ENCODE data around the gene DRC7.

Gene DRC7

GRCh38 chr16:57753448-57754353 lies 59.1 kb downstream of the DRC7 start:
- DNase-seq = no peak

- no peak for DNase-seq
These were observed 59.9 kb downstream of the DRC7 start for GRCh38 chr16:57754354-57755060.

DNA sequence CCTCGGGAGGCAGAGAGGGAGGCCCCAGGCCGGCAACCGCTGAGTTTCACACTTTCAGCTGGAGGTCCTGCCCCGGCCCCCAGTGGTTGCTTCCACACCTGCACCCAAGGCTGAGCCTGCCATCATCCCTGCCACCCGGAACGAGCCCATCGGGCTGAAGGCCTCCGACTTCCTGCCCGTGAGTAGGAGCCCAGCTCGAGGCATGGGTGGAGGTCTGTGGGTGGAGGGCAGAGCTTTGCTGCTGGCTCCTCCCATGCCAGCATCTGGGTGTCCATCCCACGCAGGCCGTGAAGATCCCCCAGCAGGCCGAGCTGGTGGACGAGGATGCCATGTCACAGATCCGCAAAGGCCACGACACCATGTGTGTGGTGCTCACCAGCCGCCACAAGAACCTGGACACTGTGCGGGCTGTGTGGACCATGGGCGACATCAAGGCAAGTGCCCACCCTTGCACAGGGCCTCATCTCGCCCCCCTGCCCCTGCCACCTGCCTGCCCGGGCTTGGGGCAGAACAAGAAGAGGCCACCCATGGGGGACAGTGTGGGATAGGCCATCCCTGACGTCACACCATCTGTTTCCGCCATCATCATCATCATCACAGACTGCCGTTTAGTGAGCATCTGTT lies 60.6 kb downstream of the DRC7 start:
- DNase-seq = no peak

- DNase-seq = no peak
These were observed 61.3 kb downstream of the DRC7 start for GRCh38 chr16:57755726-57756423.

GRCh38 chr16:57756424-57757325 lies 62.1 kb downstream of the DRC7 start:
- no peak for DNase-seq

DNA sequence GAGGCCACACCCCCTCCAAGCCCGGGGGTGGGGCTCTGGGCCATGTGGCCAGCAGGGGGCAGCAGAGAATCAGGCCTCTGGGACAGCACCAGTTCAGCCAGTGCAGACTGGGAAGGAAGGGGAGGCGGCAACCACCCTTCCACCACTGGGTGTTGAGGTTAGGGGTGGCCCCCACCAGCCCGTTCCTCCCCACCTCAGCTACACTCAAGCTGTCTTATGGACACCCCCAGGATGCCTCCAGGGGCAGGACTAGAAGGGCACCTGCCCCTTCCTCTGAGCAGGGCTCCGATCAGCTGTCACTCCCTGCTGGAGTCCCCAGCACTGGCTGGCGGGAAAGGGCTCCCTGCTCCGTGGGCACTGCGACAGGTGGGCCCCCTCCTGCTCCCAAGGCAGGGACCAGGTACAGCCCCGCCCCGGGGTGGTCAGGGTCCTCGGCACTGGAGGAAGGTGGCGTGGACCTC lies 62.8 kb downstream of the DRC7 start:
- peak; percentile 11 for DNase-seq

DNA sequence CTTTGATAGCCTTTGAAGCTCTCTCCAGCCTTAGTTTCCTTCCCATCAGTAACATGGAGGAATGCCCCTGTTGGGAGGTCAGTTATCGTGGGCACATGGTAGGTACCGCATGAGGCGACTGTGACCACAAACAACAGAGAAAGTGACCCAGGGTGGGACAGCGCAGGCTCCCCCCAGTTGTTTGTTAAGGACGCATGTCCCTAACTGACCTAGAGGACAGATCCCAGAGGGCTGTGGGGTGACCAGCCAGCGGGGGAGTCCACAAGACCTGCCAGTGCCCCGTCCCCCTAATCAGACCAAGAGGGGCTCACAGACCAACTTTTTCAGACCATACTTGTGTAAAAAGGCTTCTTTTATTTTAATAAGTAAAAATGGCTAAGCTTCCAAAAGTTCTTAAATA lies 63.3 kb downstream of the DRC7 start:
- no peak for DNase-seq

DNA sequence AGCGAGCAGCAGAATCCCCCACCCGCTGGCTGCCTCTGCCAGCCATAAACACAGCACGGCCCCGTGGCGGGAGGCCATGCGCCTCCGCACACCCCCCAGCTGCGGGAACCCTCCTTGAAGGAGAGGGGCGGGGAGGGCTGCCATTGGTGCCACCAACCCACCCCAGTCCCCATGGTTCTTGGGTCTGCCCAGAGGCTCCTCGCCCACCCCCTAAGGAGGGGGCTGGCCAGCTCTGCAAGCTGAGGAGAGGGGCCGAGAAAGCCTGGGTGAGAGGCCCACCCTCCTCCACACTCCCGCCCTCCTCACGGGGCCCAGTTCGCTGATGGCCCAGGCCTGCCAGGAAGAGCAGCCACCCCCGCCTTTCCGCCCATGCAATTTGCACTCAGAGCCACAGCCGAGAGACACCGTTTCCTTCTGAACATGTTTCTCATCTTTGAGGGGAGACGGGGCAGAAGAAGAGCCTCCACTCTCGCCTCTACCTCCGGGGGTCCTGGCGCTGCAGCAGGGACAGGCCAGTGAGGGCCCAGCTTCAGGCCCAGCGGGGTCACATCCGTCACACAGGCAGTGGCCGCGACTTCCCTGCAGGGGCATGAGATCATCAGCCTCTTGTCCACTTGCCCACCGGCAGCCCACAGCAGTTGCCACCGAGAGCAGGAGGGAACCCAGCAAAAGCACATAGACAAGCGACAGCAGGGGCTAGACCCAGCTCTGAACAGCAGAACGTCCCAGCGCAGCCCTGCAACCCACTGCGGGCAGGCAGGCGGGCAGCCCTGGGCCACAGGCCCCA lies 63.9 kb downstream of the DRC7 start:
- DNase-seq = no peak

DNA sequence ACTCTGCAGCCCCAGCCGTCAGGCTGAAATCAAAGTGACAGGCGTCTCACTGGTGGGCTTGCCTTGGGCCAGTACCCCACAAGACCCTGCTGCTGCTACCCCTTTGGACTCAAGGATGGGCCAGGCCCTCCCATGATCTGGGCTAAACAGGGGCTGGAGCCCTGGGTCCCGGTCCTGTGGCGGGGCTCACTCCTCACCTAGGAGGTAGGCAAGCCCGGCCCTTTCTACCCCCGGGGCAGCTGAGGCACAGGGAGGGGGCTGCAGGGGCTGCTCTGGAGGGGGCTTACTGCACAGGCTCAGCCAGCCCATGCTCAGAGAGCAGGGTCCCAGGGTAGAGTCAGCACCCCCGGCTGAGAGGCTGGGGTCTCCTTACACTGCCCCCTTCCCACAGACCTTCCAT lies 64.5 kb downstream of the DRC7 start:
- DNase-seq = no peak

GRCh38 chr16:57759541-57760356 lies 65.1 kb downstream of the DRC7 start:
- DNase-seq = no peak

GRCh38 chr16:57760357-57761160 lies 66.0 kb downstream of the DRC7 start:
- DNase-seq = no peak

- DNase-seq = no peak
These were observed 66.7 kb downstream of the DRC7 start for GRCh38 chr16:57761301-57761700.

- no peak for DNase-seq
These were observed 67.4 kb downstream of the DRC7 start for GRCh38 chr16:57761957-57762356.

DNA sequence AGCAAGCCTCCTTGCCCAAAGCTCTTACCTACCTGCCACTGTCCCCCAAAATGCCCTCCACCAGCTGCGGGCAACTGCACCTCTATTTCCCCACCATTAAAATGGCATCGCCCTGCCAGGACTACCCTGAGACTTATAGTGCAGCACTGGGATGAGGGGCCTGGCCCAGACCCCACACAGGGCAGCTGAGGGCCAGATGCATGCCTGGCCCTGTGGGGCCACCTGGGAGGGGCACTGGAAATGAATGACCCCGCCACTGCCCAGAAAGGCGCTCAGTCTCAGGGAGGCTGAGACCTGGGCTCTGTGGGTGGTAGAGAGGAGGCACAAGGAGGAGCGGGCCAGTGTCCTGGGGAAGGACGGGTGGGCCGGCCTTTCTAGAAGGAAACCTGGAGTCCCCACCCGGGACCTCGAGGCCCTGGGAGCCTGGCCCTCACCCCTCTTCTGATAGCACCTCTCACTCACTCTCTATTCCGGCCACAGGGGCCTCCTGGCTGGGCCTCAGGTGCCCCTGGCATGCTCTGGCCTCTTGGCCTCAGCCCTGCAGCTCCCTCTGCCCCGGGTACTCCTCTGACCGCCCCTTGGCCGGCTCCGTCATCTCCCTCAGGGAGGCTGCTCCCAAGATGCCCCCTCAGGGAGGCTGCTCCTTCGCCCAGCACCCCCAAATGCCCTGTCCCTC lies 67.9 kb downstream of the DRC7 start:
- DNase-seq = no peak

DNA sequence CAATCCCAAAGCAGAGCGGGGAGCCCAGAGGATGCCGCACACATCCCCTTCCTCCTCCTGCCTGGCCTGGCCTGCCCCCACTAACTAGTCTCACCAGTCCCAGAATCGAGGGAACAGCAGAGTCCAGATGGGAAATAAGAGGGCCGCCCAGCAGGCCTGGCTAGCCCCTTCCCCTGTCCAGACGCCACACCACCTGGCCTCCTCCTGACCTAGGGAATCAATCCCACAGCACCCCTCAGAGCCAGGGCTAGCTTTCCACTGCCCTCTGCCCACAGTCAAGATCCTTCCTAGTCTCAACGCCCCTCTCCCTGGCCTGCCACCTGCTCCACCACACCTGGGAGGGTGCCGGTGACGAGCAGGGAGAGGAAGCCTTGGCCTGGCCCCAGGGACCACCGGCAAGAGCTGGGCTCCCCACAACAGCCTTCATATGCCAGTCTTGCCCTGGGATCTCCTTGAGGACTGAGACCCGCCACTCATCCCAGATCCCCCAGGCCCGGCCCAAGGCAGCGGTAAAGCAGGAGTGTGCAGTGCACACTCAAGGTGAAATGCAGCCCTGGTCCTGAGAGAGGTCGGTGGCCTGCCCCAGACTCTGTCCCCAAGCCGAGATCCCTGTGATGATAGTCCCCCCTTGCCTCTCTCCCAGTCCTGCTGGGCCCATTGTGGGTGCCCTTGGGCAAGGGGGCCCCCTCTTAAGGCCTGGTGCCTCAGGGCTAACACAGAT lies 68.8 kb downstream of the DRC7 start:
- no peak for DNase-seq

GRCh38 chr16:57764006-57764340 lies 69.4 kb downstream of the DRC7 start:
- no peak for DNase-seq

DNA sequence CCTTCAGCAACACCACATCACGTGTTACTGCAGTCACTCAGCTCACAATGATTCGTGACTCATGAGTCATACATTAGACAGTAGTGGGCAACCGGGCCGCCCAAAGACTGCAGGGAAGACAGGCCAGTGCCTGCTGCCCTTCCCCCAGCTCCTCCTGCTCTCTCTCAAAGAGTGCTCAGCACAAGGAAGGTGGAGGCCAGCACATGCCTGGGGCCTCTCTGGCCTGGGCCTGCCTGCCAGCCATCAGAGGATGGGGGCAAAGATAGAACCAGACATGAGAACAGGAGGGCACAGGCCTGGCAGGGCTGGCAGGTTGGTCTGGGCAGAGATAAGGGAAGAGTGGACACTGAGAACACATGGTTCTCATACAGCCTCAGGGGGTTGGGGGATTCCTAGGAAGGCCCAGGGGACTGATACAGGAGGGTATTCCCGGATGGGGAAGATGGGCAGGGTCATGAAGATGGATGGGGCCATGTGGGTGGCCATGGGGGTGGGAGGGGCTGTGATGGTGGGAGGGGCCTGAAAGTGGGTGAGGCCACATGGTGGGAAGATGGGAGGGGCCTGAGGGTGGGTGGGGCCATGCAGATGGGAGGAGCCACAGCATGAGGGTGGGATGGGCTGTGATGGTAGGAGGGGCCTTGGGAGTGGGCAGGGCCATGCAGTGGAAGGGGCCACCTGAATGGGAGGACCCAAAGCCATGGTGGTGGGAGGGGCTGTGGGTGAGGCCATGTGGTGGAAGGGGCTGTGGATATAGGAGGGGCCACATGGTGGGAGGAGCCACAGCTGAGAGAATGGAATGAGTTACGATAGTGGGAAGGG lies 69.9 kb downstream of the DRC7 start:
- DNase-seq = no peak
